Measurements from ENCODE around the gene MEF2B. TPM values are rescaled to one million over a fixed set of nuclear protein-coding genes. Genes with fewer than 3 reads are reported as not detected.

The MEF2B gene
- total RNA-seq, 1 experiment from 2014 or later, result 1.3 TPM

DNA sequence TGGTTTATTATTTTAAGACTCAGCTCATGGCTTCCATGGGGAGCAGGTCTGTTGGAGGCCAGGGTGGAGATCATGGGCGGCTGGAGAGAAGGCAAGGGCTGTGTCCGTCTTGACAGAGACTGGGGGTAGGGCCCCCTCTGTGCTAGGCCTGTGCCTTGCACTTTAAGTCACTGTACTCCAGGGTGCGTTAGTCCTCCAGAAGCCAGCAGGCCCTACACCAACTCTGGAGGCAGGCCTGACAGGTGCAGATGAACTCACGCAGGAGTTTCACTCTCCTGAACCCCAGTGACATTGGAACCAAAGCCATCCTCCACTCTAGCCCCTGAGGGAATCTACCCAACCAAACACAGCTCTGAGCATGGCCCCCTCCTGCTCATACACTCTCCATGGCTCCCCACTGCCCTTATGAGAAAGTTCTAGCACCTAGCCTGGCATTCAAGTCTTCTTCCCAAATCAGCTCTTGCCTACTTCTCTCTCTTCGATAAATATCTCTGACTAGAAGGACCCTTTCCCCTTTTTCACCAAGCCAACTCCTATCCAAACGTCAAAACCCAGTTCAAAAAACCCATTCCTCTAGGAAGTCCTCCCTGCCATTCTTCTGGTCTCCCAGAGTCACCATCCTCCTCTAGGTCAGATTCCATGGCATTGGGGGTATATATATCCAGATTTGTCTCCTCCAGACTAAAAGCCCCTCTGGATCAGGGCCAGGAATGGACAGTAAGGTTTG is 15.1 kb downstream of the MEF2B start:
- H3K27ac Mint-ChIP-seq, result peak overlapping the region in 2 of 3 experiments; percentile 7 to 23; a peak in 1 of 7 replicates
- TF ChIP-seq, protein P1, sequence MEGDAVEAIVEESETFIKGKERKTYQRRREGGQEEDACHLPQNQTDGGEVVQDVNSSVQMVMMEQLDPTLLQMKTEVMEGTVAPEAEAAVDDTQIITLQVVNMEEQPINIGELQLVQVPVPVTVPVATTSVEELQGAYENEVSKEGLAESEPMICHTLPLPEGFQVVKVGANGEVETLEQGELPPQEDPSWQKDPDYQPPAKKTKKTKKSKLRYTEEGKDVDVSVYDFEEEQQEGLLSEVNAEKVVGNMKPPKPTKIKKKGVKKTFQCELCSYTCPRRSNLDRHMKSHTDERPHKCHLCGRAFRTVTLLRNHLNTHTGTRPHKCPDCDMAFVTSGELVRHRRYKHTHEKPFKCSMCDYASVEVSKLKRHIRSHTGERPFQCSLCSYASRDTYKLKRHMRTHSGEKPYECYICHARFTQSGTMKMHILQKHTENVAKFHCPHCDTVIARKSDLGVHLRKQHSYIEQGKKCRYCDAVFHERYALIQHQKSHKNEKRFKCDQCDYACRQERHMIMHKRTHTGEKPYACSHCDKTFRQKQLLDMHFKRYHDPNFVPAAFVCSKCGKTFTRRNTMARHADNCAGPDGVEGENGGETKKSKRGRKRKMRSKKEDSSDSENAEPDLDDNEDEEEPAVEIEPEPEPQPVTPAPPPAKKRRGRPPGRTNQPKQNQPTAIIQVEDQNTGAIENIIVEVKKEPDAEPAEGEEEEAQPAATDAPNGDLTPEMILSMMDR (conservative IDR thresholded peaks at IDR 0.05), result 0 out of 3 replicates have a peak, but pooled peaks have one; percentile 8
- Histone ChIP-seq H2BK15ac (ENCODE audit: low read depth, low read length) (no peak overlapping the region), H3K23ac (ENCODE audit: insufficient read length, low read depth, low read length) (no peak overlapping the region), H2BK5ac (ENCODE audit: insufficient read length, low read length) (no peak overlapping the region), H3K27ac (ENCODE audit: insufficient read length, low read depth, low read length) (no peak overlapping the region), H2AFZ (ENCODE audit: low read length) (no peak overlapping the region), H4K5ac (ENCODE audit: insufficient read length, low read depth, low read length) (no peak overlapping the region), H4K8ac (replicated peaks; ENCODE audit: insufficient read length, low read depth, low read length) (no peak overlapping the region), H4K91ac (ENCODE audit: insufficient read length, low read depth, low read length) (no peak overlapping the region), H3T11ph (ENCODE audit: low read length) (no peak overlapping the region), H3K79me2 (ENCODE audit: insufficient read depth, low read length) (no peaks in the 10 kb centered on the region), H2BK120ac (ENCODE audit: low read depth, low read length, poor library complexity, severe bottlenecking) (no peak overlapping the region), H3K18ac (ENCODE audit: insufficient read length, low read depth, low read length) (no peak overlapping the region), H2BK20ac (ENCODE audit: low read depth, low read length, poor library complexity, severe bottlenecking) (no peak overlapping the region), H3K9me3 (ENCODE audit: control insufficient read depth, low read depth, low read length) (no peaks in the 10 kb centered on the region), H4K20me1 (ENCODE audit: control insufficient read depth, insufficient read depth, insufficient read length) (no peaks in the 10 kb centered on the region), H3K27me3 (ENCODE audit: insufficient read depth, low read length) (no peaks in the 10 kb centered on the region), H3K4ac (ENCODE audit: low read depth, low read length) (no peak overlapping the region), H2BK12ac (ENCODE audit: insufficient read length, low read depth, low read length) (no peak overlapping the region), H3K56ac (ENCODE audit: insufficient read length, low read depth, low read length) (no peak overlapping the region), H3K79me1 (ENCODE audit: insufficient read depth, low read depth, low read length, poor library complexity, severe bottlenecking) (no peaks in the 10 kb centered on the region), H3K14ac (ENCODE audit: insufficient read depth, low read length) (no peak overlapping the region; the same call in 1 of the 2 replicates), H3K4me1 (ENCODE audit: insufficient read depth, low read length) (no peaks in the 10 kb centered on the region), H2AK5ac (ENCODE audit: insufficient read length, low read length) (no peak overlapping the region), H3K23me2 (ENCODE audit: insufficient read length, low read depth, low read length, poor library complexity, severe bottlenecking) (no peaks in the 10 kb centered on the region), H3K9ac (ENCODE audit: extremely low read depth, insufficient read length, low read length) (no peak overlapping the region), H3K4me2 (ENCODE audit: insufficient read depth, insufficient read length, low read length) (no peak overlapping the region)
- H3K4me3 Mint-ChIP-seq, result no peak overlapping the region; a peak in 1 of 5 replicates
- H3K27me3 Mint-ChIP-seq (ENCODE audit: low read depth), result peaks cover 28% of the 10 kb centered on the region
- no peaks in the 10 kb centered on the region; a peak in 1 of 7 replicates for H3K36me3 Mint-ChIP-seq (ENCODE audit: insufficient read depth in 1 of 3, low read depth in 3 of 3)
- no peaks in the 10 kb centered on the region; a peak in 1 of 5 replicates for H3K9me3 Mint-ChIP-seq
- WGBS (ENCODE audit: extremely low coverage, insufficient read length, low lambda C conversion rate), result no CpG with 5 or more reads among the region's 6 CpGs
- H3K4me1 Mint-ChIP-seq, result peaks cover 6 to 11% of the 10 kb centered on the region in 2 experiments; a peak in 3 of 4 replicates
- DNase-seq, result no peak

All from H9 (cell line).